Memory B cell (primary cell): Measurements from ENCODE around the gene HBA1.
"Not testable (repeated sequence)": the region's sequence is repeated elsewhere in the genome, so short reads cannot be mapped to it uniquely, and the experiment has no call there.

ENCODE experiments used
- ATAC-seq: fragments of 150-1000 bp; cut with Tn5 transposase; 2 replicates; pipeline ENCODE4 v1.10.0; 2021; ENCODE audit warnings: low read depth, mild to moderate bottlenecking, moderate library complexity
- DNase-seq, 2 donors: peaks; one replicate each; pipeline ENCODE4 v3.0.0; 2022; ENCODE audit warnings: low spot score in 2 of 2
- H3K27ac Mint-ChIP-seq: one replicate; pipeline ENCODE4 v1.8.0; 2022; ENCODE audit warnings: mild to moderate bottlenecking, moderate library complexity, mixed read lengths
- H3K27me3 Mint-ChIP-seq: one replicate; pipeline ENCODE4 v1.8.0; 2022; ENCODE audit warnings: mixed read lengths
- H3K36me3 Mint-ChIP-seq: one replicate; pipeline ENCODE4 v1.8.0; 2022; ENCODE audit warnings: mild to moderate bottlenecking, mixed read lengths
- H3K4me1 Mint-ChIP-seq: one replicate; pipeline ENCODE4 v1.8.0; 2022; ENCODE audit warnings: mixed read lengths
- H3K4me3 Mint-ChIP-seq: one replicate; pipeline ENCODE4 v1.8.0; 2022; ENCODE audit warnings: mild to moderate bottlenecking, moderate library complexity, mixed read lengths
- H3K9me3 Mint-ChIP-seq: one replicate; pipeline ENCODE4 v1.8.0; 2022; ENCODE audit warnings: mixed read lengths

Gene HBA1

DNA sequence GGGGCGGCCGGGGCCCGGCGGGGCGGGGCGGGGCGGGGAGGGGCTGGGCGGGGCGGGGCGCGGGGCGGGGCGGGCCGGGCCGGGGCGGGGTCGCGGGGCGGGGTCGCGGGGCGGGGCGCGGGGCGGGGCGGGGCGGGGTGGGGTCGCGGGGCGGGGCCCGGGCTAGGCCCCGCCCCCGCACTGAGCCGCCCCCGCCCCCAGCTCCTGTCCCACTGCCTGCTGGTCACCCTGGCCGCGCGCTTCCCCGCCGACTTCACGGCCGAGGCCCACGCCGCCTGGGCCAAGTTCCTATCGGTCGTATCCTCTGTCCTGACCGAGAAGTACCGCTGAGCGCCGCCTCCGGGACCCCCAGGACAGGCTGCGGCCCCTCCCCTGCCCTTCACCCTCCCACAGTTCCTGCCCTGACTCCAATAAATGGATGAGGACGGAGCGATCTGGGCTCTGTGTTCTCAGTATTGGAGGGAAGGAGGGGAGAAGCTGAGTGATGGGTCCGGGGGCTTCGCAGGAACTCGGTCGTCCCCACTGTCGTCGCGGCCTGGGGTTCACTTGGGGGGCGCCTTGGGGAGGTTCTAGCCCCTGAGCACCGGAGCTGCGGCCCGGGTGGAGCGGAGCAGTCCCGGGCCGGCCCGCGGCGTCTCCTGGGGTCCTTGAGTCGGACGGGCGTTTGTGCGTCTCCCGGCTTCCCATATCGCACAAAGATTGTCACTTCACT, 11.5 kb upstream of the HBA1 start:
- Mint-ChIP-seq H3K4me3 (peak overlapping the region; percentile 53), H3K9me3 (no peaks in the 10 kb centered on the region), H3K27ac (no peak overlapping the region), H3K4me1 (peaks cover 3% of the 10 kb centered on the region), H3K36me3 (peaks cover 1% of the 10 kb centered on the region), H3K27me3 (peaks cover 24% of the 10 kb centered on the region)
- DNase-seq, result no peak
- no peak for ATAC-seq

DNA sequence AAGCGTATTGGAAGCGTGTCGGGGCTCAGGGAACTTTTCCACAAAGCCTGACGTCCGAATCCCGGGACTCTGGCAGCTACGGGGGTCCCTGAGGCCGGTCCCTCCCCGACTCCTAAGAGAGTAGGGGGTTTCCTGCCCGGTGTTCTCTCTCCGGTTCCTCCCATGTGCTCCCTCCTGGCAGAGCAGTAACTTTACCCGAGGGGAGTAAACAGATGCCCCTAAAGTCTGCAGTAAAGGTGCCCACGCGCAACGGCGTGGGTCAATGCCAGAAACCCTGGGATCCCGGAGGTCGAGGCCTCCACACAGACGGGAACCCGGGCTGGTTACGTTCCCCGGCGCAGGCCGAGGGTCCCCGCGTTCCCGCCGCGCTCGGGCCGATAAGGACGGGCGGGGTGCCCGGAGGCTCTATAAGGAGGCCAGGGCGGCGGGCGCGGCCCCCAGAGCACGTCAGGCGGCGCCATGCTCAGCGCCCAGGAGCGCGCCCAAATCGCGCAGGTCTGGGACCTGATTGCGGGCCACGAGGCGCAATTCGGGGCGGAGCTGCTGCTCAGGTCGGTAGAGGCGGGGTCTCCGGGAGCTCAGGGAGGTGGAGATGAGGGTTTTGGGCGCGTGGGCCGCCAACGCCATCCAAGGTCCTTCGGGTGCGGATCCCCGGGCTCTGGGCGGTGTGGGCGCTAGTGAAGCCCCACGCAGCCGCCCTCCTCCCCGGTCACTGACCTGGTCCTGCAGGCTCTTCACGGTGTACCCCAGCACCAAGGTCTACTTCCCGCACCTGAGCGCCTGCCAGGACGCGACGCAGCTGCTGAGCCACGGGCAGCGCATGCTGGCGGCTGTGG, 10.7 kb upstream of the HBA1 start, which contains the start of gene HBM:
Gene HBM (plus strand): TSS at position 440 of the 836 bp plus-strand sequence. CDS start 20 bp downstream, at position 460.
- ATAC-seq (peak; percentile 47), DNase-seq (no peak)
- Mint-ChIP-seq H3K4me1 (peaks cover 3% of the 10 kb centered on the region), H3K4me3 (peak within 1 kb of the TSS; percentile 53), H3K9me3 (no peaks in the 10 kb centered on the region), H3K36me3 (peaks cover 1% of the 10 kb centered on the region), H3K27ac (no peak within 1 kb of the TSS), H3K27me3 (peaks cover 28% of the 10 kb centered on the region)

DNA sequence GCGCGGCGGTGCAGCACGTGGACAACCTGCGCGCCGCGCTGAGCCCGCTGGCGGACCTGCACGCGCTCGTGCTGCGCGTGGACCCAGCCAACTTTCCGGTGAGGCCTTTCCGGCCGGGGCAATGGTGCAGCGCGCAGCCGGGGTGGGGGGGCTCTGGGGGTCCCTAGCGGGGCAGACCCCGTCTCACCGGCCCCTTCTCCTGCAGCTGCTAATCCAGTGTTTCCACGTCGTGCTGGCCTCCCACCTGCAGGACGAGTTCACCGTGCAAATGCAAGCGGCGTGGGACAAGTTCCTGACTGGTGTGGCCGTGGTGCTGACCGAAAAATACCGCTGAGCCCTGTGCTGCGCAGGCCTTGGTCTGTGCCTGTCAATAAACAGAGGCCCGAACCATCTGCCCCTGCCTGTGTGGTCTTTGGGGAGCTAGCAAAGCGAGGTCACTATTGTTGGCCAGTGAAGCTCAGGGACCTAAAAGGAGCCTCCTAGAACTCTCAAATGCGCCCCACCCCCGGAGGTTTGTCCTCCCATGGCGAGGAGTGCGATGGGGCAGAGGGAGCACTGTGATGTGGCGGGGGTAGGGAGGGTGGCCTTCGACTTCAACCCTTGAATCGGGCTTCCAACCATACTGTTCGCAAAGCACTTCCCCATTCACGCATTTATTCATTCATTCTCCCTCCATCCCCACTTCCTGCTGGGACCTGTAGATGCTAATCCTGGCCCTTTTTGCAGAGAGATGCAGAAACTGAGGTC, 9.9 kb upstream of the HBA1 start:
- no peak overlapping the region for H3K27ac Mint-ChIP-seq
- no peak for DNase-seq
- no peaks in the 10 kb centered on the region for H3K9me3 Mint-ChIP-seq
- H3K4me3 Mint-ChIP-seq, result no peak overlapping the region
- peaks cover 3% of the 10 kb centered on the region for H3K4me1 Mint-ChIP-seq
- H3K27me3 Mint-ChIP-seq, result peaks cover 28% of the 10 kb centered on the region
- no peak for ATAC-seq
- H3K36me3 Mint-ChIP-seq, result peaks cover 1% of the 10 kb centered on the region

DNA sequence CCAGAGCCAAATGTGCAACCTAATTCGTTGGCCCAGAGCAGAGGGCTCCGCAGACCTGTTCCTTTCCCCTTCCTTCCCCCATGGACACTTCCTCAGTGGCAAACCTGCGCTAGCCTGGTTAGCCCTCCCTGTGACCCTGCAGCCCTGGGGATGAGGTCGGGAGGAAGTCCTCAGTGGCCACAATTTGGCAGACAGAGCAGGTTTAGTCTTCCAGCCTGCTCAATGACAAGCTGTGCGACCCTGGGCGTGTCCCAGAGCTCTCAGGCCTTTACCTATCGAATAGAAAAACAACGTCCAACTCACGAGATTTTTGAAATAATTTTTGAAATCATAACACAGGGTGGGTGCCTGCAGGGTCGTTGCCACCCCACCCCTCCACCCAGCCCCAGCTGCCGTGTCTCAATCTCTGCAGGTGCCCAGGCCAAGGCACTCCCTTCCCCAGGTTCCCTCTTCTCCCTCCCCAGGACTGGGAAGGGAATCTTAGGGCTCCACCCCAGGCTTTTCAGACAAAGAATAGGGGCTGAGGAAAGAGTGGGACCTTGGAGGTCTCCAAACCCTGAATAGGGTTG, 9.3 kb upstream of the HBA1 start:
- peaks cover 3% of the 10 kb centered on the region for H3K36me3 Mint-ChIP-seq
- ATAC-seq (no peak), DNase-seq (no peak)
- peaks cover 29% of the 10 kb centered on the region for H3K27me3 Mint-ChIP-seq
- H3K9me3 Mint-ChIP-seq, result no peaks in the 10 kb centered on the region
- no peak overlapping the region for H3K27ac Mint-ChIP-seq
- H3K4me3 Mint-ChIP-seq, result no peak overlapping the region
- peaks cover 3% of the 10 kb centered on the region for H3K4me1 Mint-ChIP-seq

DNA sequence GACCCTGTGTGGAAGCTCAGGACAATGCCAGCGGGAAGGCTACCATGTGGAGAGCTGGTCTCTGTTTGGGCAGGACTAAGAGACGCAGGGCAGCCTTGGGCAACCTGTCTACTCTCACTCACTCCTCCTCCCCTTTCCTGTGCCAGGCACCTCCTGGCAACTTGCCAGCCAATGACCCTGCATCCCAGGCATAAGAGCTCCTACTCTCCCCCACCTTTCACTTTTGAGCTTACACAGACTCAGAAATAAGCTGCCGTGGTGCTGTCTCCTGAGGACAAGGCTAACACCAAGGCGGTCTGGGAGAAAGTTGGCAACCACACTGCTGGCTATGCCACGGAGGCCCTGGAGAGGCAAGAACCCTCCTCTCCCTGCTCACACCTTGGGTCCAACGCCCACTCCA, 8.1 kb upstream of the HBA1 start:
- Mint-ChIP-seq H3K27me3 (peaks cover 30% of the 10 kb centered on the region), H3K4me1 (peaks cover 4% of the 10 kb centered on the region), H3K9me3 (no peaks in the 10 kb centered on the region), H3K36me3 (peaks cover 3% of the 10 kb centered on the region), H3K27ac (no peak overlapping the region), H3K4me3 (no peak overlapping the region)
- no peak for ATAC-seq
- no peak for DNase-seq

DNA sequence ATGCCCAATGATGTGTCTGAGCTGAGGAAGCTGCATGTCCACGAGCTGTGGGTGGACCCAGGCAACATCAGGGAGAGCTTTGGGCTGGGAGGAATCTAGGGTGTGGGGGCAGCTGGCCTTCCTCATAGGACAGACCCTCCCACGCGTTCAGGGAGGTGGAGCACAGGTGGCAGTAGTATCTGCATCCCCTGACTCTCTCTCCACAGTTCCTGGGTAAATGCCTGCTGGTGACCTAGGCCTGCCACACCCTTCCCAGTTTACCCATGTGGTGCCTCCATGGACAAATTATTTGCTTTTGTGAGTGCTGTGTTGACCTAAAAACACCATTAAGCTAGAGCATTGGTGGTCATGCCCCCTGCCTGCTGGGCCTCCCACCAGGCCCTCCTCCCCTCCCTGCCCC, 7.5 kb upstream of the HBA1 start:
- ATAC-seq (no peak), DNase-seq (no peak)
- H3K36me3 Mint-ChIP-seq, result peaks cover 3% of the 10 kb centered on the region
- no peaks in the 10 kb centered on the region for H3K9me3 Mint-ChIP-seq
- H3K27ac Mint-ChIP-seq, result no peak overlapping the region
- peaks cover 8% of the 10 kb centered on the region for H3K4me1 Mint-ChIP-seq
- peaks cover 34% of the 10 kb centered on the region for H3K27me3 Mint-ChIP-seq
- H3K4me3 Mint-ChIP-seq, result no peak overlapping the region

DNA sequence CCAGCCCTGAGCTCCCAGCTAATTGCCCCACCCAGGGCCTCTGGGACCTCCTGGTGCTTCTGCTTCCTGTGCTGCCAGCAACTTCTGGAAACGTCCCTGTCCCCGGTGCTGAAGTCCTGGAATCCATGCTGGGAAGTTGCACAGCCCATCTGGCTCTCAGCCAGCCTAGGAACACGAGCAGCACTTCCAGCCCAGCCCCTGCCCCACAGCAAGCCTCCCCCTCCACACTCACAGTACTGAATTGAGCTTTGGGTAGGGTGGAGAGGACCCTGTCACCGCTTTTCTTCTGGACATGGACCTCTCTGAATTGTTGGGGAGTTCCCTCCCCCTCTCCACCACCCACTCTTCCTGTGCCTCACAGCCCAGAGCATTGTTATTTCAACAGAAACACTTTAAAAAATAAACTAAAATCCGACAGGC, 6.4 kb upstream of the HBA1 start:
- H3K4me1 Mint-ChIP-seq, H3K4me3 Mint-ChIP-seq, ATAC-seq, H3K9me3 Mint-ChIP-seq, DNase-seq, H3K27ac Mint-ChIP-seq, H3K36me3 Mint-ChIP-seq: not testable (repeated sequence)
- peaks cover 40% of the 10 kb centered on the region for H3K27me3 Mint-ChIP-seq

DNA sequence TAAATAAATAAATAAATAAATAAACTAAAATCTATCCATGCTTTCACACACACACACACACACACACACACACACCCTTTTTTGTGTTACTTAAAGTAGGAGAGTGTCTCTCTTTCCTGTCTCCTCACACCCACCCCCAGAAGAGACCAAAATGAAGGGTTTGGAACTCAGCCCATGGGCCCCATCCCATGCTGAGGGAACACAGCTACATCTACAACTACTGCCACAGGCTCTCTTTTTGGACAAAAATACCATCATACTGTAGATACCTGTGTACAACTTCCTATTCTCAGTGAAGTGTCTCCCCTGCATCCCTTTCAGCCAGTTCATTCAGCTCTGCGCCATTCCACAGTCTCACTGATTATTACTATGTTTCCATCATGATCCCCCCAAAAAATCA, 5.7 kb upstream of the HBA1 start:
- ATAC-seq (no peak), DNase-seq (no peak)
- Mint-ChIP-seq H3K4me3 (no peak overlapping the region), H3K9me3 (no peaks in the 10 kb centered on the region), H3K27ac (no peak overlapping the region), H3K4me1 (peaks cover 14% of the 10 kb centered on the region), H3K36me3 (peaks cover 3% of the 10 kb centered on the region), H3K27me3 (peaks cover 46% of the 10 kb centered on the region)

DNA sequence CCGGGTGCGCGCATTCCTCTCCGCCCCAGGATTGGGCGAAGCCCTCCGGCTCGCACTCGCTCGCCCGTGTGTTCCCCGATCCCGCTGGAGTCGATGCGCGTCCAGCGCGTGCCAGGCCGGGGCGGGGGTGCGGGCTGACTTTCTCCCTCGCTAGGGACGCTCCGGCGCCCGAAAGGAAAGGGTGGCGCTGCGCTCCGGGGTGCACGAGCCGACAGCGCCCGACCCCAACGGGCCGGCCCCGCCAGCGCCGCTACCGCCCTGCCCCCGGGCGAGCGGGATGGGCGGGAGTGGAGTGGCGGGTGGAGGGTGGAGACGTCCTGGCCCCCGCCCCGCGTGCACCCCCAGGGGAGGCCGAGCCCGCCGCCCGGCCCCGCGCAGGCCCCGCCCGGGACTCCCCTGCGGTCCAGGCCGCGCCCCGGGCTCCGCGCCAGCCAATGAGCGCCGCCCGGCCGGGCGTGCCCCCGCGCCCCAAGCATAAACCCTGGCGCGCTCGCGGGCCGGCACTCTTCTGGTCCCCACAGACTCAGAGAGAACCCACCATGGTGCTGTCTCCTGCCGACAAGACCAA, 4.0 kb upstream of the HBA1 start, which contains the start of gene HBA2:
Gene HBA2 (plus strand): TSS at position 503 of the 568 bp plus-strand sequence. CDS start 37 bp downstream, at position 540.
- H3K27me3 Mint-ChIP-seq, result peaks cover 40% of the 10 kb centered on the region

DNA sequence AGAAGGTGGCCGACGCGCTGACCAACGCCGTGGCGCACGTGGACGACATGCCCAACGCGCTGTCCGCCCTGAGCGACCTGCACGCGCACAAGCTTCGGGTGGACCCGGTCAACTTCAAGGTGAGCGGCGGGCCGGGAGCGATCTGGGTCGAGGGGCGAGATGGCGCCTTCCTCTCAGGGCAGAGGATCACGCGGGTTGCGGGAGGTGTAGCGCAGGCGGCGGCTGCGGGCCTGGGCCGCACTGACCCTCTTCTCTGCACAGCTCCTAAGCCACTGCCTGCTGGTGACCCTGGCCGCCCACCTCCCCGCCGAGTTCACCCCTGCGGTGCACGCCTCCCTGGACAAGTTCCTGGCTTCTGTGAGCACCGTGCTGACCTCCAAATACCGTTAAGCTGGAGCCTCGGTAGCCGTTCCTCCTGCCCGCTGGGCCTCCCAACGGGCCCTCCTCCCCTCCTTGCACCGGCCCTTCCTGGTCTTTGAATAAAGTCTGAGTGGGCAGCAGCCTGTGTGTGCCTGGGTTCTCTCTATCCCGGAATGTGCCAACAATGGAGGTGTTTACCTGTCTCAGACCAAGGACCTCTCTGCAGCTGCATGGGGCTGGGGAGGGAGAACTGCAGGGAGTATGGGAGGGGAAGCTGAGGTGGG, 3.1 kb upstream of the HBA1 start:
- Mint-ChIP-seq H3K4me1 (peaks cover 14% of the 10 kb centered on the region), H3K27me3 (peaks cover 44% of the 10 kb centered on the region), H3K4me3 (peak overlapping the region; percentile 46)
- H3K9me3 Mint-ChIP-seq, ATAC-seq, H3K36me3 Mint-ChIP-seq, DNase-seq, H3K27ac Mint-ChIP-seq: not testable (repeated sequence)

More for the DNA sequence above, 4.0 kb upstream of the HBA1 start, which contains the start of gene HBA2:
- not testable (repeated sequence) for H3K9me3 Mint-ChIP-seq, H3K36me3 Mint-ChIP-seq, DNase-seq, H3K27ac Mint-ChIP-seq
- peaks cover 14% of the 10 kb centered on the region for H3K4me1 Mint-ChIP-seq
- peak within 1 kb of the TSS; percentile 46 for H3K4me3 Mint-ChIP-seq
- peak; percentile 50 for ATAC-seq

DNA sequence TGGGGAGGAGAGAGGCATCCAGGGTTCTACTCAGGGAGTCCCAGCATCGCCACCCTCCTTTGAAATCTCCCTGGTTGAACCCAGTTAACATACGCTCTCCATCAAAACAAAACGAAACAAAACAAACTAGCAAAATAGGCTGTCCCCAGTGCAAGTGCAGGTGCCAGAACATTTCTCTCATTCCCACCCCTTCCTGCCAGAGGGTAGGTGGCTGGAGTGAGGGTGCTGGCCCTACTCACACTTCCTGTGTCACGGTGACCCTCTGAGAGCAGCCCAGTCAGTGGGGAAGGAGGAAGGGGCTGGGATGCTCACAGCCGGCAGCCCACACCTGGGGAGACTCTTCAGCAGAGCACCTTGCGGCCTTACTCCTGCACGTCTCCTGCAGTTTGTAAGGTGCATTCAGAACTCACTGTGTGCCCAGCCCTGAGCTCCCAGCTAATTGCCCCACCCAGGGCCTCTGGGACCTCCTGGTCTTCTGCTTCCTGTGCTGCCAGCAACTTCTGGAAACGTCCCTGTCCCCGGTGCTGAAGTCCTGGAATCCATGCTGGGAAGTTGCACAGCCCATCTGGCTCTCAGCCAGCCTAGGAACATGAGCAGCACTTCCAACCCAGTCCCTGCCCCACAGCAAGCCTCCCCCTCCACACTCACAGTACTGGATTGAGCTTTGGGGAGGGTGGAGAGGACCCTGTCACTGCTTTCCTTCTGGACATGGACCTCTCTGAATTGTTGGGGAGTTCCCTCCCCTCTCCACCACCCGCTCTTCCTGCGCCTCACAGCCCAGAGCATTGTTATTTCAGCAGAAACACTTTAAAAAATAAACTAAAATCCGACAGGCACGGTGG, 2.3 kb upstream of the HBA1 start:
- H3K36me3 Mint-ChIP-seq, ATAC-seq, H3K9me3 Mint-ChIP-seq: not testable (repeated sequence)

More for the DNA sequence above, 2.3 kb upstream of the HBA1 start:
- Mint-ChIP-seq H3K27me3 (peaks cover 40% of the 10 kb centered on the region), H3K4me1 (peaks cover 11% of the 10 kb centered on the region)
- DNase-seq, H3K4me3 Mint-ChIP-seq, H3K27ac Mint-ChIP-seq: not testable (repeated sequence)
